Hematopoietic multipotent progenitor cell treated with erythropoietin and hydrocortisone succinate and interleukin-3 and kit ligand, for 4 days (in vitro differentiated cells): ENCODE results near the gene SLCO3A1.

Experiments
- DNase-seq: peaks from one replicate; pipeline ENCODE4 v3.0.0-alpha.2; 2015

The SLCO3A1 gene

DNA sequence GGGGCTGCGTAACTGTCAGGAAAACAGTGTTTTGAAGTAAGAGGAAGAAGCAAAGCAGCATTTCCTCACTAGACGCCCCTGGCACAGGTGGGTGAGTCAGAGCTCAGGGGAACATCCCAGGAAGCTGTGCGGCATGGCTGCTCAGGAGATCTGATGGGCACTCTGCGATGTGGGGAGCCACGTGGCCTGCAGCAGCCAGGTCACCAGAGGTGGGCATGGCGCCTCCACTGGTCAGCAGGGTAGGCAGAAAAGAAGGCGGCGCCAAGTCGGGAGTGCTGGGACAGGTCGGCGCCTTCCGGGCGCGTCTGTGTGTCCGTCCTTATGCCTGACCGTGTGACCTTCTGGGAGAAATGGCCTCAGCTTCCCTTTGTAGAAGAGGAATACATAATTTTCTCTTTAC, 290.3 kb downstream of the SLCO3A1 start:
- DNase-seq = no peak

DNA sequence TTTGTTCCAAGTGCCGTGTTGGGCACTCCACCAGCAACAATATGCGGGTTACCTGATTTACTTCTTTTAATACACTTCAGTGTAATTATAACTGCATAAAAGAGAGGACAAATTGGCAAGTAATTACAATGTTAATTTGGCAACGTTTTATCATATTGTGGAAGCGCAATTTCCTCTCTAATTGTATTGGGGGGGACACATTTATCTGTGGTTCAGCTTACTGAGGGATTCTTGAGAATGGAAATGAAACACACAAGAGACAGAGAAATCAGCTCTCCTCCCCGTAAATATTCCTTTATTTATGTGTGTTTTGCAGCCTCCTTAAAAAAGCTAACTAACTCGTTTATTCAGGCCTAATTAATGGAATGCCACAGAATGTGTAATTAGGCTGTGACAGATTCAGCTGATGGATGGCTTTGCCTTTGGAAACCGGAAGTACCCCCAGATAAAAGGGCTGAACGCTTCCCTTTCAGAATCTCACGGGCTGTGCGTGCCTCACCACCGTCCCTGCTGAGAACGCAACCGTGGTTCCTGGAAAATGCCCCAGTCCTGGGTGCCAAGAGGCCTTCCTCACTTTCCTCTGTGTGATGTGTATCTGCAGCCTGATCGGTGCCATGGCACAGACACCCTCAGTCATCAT, 293.1 kb downstream of the SLCO3A1 start:
- DNase-seq = peak; percentile 10

DNA sequence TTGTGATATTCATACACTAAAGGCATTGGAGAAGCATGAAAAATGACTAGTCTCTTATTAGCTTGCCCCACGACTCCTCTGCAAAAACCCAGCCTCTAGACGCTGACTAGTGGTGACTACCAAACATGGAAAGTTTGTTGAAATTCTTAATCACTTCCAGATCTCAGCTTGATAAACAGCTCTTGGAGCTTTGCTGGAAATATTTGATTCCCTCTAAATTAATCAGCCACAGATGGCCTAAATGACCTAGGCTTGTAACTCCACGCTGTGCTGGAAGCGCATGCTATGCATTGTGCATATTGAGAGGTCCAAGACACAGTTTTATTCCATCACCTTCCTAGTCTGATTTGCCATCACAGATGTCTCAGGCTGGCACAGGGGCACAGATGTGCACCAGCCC, 295.5 kb downstream of the SLCO3A1 start:
- no peak for DNase-seq

DNA sequence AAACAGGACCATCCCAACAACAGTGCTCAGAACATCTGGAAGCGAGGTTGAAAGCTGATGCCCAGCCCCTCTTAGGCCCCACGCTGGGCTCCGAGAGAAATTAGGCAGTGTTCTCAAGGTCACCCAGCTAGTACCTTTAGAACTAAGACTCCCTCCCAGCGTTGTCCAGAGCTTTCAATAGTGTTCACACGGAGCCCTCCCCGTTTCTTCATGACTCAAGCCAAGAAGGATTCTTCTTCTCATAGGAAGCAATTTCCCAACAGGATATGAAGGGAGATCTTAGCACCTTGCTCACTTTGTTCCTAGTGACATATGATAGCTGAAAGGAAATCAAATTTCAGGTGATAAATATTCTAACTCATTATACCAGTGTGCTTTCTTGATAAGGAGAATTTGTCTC, 296.0 kb downstream of the SLCO3A1 start:
- no peak for DNase-seq

DNA sequence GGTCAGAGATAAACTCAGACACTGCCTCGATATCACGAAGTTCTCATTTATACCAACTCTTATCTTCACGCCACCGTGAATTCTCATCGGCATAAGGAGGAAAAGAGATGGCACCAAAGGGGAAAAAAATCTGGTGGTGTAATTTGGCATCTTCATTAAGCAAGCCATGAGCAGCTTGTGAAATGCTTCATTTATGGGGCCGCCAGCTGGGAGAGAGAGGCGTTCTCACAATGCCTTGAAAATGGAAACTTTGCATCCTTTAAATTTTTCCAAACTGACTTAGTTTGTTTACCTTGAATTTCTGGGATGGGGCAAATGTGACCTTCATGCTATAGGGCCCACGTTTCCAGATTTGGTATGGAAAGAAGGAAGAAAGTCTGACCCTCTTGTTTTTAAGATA, 297.7 kb downstream of the SLCO3A1 start:
- no peak for DNase-seq

DNA sequence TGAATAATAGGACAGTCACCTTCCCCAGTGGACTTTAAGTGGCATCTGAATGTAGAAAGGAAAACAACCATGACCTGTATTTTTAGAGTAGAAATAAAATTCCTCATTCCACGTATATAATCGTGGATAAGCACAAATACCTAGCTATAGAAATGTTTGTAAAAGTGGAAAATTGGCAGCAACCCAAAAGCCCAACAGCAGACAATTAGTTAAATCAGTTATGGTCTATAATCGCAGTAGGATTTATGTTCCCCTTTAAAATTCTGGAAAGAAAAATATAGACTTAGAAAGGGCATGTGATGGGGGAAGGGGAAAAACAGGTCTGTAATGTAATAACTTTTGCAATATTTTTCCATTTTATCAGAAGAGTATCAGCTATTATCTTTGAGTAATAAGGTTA, 298.2 kb downstream of the SLCO3A1 start:
- no peak for DNase-seq

DNA sequence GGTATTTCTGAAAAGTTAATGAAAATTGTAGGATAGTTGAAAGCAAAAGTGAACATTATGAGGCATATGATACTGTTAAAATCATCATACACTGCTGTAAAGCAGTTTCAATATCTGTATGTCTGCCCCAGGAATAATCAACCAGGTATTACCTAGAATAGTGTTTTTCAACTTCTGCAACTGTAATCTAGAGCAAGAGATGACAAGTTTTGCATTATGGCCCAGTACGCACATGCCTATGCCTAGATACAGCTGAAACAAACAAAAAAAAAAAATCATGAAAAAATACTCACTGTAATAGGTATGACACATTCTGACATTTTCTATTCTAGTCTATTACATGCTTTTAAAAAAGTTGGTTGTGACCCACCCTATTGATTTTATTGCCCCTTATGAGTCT, 299.5 kb downstream of the SLCO3A1 start:
- no peak for DNase-seq

DNA sequence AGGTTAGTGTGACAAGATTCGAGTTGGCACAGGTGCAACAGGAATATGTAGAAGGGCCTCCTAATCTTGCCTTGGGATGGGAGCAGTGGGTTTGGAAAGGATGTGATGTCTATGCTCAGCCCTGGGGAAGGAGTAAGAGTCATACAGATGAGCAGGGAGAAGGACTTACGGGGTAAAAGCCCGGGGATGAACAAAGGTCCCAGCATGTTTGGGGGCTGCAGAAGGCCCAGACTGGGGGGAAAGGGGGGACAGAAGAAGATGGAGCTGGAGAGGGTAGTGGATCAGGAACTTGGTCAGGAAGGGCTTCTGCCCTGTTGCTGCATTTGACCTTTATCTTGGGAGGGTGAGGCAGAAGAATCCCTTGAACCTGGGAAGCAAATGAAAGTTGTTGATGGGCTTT, 300.1 kb downstream of the SLCO3A1 start:
- DNase-seq = no peak

DNA sequence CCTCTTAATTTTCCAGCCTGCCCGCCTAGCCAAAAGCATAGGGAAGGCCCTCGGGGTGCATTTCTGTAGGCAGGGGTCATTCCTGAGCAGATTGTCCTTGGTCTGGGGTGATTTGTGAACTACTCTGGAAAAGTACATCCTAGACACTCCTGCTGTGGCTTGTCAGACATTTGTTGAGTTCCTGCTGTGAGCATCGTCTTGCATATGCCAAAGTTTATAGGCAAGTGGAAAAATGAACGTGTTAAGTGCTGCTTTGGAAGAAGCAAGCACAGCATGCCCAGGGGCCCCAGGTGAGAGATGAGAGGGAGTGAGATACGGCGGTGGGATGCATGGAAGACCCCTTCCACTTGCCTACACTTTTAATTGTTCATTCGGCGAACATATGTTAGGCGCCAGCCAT, 302.4 kb downstream of the SLCO3A1 start:
- DNase-seq = no peak

DNA sequence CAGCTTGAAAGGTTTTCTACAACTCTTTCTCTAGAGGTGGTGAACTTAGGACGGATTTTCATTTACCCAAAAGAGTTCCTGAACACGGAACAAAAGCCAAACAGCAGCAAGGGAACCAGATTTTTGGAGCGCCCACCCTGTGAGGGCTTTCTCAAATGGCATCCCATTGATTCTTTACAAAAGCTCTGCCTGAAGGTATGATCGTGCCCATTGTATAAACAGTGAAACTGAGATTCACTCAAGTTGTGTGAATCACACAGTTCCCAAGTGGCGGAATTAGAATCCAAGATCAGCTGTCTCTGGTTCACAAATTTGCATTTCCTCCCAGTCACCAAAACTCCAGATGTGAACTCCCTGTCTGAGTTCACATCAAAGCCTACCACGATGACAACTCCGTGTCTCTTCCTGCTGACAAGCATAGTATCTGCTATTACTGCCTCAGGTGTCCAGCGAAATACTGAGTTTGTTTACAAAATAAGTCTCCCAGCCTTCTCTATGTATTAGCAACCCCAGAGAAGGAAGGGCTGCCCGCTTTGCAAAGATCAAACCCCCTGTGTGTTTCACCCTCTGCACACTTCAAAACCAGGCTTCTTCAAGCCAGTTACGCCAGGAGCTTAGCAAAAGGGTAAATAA, 304.3 kb downstream of the SLCO3A1 start:
- DNase-seq = no peak

DNA sequence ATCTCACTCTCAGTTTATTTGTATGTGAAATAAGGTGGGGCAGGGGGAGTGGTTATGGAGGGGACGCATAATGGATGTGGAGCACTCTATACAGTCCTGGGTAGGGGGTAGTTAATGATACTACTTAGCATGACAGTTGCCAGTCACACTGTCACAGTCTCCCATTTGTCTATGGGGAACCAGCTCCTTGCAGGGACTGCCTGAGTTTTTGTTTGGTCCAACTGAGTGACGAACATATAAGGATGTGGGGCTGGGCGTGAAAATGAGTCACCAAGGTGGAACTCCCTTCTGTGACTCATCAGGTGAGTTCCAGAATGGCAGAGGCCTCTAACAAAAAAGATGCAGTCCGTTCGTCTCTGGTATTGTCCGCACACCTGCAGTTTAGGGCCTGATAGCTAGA, 304.9 kb downstream of the SLCO3A1 start:
- DNase-seq = no peak

DNA sequence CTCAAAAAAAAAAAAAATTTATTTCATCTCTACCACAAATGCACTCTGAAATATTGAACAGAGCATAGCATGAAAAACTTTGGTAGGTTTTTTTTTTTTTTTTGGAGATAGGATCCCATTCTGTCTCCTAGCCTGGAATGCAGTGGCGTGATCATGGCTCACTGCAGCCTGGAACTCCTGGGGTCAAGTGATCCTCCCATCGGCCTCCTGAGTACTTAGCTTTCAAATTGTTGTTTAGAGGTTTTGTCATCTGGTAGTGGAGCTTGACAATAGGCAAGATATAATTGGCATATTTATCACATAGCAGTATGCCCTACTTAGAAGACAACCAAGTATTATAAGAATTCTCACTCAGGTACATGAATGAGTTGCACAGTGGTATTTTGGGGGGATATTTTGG, 306.0 kb downstream of the SLCO3A1 start:
- no peak for DNase-seq

DNA sequence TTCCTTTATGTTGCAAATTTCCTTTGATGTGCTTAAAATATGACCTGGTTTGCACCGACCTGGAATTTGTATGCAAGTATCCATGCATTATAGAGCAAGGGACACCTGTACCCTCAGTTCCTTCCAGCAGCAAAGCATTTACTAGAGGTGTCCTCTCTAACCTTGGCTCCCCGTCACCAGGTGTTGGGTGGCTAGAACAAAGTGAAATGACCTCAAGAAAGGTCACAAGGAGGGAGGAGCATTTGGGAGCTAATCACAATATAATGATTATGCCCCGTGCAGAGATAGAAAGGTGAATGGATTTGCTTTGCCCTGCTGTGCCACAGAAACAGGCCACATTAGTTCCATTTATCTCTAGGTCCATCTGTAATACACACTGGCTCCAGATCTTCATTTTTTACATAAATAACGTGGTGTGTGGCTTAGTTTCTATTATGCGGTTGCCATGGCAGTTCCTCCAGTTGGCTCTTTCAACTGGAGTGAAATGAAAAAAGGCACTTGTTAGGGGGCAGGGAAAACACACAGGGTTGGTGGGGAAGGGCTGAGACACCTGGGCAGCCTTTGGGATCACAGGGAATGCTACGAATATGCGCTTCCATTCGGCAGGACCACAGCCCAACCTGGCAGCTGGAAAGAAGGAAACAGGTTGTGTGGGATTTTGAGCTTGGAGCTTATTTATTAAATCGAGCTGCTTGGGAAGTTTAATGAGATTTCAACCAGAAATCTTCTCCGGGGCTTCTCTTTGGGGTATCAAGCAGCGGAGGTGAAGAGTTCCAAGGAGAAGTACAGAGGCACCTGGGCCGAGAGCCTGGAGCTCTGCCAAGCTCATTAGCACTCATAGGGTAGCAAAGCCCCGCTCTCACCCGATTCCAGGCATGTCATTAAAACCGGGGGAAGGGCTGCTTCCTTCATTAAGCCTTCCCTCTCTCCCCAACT, 306.7 kb downstream of the SLCO3A1 start:
- DNase-seq = no peak

DNA sequence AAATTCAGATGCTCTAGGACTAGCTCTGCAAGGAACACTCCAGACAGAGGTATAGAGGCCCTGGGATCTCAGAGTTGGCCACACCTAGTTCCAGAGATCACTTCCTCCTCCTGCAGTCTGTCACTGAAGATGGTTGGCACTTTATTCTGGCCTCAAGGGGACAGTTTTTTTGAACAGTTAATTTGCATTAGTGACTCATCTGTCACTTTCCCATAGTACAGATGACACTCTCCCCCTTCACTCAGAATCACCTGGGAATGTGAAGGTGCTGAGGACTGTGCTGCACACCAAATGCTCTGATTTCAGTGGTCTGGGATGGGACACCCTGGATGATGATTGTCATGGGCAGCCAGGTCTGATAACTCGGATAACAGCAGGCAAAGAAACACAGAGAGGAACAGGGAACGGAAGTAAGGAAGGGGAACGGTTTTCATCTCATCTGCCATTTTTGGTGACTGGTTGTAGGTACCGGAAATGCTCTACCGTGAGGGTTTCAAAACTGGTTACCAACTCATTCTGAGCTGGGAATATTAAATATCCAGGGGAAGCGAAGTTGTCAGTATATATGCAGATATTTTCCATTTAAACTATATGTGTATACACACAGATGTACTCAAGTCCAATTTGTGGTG, 307.6 kb downstream of the SLCO3A1 start:
- DNase-seq = no peak

DNA sequence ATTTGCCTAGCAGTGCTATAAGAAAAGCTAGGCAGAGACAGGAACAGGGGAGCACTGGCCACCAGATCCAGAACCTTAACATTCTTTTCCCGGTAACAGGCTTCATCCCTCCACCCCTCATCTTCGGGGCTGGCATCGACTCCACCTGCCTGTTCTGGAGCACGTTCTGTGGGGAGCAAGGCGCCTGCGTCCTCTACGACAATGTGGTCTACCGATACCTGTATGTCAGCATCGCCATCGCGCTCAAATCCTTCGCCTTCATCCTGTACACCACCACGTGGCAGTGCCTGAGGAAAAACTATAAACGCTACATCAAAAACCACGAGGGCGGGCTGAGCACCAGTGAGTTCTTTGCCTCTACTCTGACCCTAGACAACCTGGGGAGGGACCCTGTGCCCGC, 309.1 kb downstream of the SLCO3A1 start:
- DNase-seq = no peak

DNA sequence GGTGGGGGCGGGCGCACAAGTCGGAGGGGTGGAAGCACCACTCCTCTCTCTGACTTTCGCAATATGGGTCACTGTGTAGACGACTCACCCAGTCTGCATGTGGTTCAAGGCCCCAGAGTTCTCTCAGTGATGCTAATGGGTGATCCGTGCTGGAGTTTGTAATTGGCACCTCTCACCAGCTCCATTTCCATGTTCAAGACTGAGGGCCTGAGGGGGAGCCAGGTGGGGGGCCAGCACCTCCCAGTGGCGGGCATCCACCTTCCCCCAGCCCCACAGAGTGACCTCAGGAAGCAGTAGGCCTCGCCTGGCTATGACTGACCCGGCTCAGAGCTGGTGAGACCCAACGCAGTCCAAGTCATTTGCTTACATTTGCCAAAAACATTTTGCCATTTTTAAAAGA, 310.1 kb downstream of the SLCO3A1 start:
- peak; percentile 10 for DNase-seq

DNA sequence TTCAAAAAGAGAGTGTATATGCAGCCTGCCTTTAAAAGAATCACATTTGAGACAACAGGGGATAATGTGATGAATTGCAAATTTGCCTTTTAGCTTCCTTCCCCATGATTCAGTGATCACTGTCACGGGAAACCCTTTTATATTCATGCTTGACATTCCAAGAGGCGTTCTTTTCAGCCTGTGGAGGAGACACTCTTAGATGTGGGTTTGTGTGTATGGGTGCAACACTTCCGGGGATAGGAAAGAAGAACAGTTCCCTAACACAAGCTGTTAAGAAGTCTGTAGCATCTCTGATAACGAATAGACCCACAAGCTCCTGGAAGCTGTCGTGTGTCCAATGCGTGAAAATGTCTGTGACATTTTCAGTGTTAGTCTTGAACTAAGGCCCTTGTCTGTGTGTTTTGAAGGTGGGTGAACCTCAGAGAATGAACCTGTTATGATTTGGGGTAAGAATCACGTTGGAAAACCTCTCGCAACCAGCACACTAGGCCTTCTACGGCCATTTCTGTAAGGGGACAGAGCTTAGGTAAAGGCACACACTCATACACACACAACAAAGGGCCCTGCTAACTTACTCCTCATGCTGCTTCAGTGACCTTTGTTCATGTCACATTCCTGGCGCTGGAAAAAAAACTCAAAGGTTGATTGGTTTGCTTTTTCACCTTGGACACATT, 311.0 kb downstream of the SLCO3A1 start:
- DNase-seq = no peak

DNA sequence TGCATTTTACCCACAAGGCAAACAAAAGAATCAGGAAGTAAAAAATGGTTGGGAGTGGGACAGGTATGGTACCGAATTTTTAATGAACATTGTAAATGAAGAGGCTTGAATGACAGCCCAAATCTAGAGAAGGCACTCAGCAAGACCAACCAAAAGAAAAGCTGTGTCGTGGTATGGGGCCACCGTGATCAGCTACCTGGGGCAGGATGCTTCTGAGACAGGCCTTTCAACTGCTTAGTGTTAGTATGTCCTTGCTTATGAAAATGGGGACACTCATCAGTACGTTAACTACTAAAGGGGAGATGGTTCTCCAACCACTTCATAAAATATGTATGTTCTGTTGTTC, 311.5 kb downstream of the SLCO3A1 start:
- no peak for DNase-seq

DNA sequence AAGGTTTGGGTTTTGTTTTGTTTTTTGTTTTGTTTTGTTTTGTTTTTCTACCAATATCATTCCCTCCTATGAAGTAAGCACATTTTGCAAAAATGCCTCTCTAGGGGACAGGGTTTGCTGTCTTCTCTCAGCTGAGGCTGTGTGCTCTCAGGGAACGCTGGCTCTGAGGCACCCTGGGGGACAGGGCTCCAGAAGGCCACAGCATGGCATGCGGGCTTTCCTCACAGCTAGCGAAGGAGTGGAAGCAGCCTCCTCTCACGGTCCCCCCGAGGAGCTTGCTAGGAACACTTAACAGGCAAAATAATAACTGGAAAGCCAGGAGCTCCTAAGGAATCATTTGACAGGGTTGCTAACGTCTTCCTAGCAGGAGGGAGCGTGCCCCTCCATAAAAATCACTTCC, 312.5 kb downstream of the SLCO3A1 start:
- DNase-seq = no peak

DNA sequence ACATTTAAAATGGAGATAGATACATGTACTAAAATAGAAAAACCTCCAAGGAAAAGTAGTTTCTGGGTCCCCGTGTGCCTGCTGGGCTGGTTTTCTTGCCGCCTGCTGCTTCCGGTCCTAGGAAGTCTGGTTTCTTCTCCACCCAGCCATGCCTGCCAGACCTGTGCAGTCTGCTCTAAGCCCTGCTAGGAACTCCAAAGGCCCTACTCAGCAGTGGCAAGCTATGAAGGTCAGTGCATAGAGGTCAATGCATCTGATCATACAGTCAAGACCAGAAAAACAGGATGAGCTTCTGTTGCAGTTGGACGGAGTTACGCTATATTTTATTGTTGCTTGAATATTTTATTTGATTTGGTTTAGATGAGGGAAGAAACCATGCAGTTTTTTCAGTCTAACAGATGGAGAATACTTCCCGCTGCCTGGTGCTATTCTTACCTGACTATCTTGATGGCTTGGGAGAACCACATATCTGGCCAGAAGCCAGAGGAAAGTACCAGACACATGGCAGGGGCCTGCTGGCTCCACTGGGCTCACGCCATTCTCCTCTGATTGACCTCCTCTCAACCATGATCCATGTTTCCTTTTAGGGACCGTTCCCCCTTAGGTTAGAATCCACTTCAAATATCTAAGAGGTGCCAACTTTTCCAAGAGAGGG, 313.4 kb downstream of the SLCO3A1 start:
- no peak for DNase-seq

DNA sequence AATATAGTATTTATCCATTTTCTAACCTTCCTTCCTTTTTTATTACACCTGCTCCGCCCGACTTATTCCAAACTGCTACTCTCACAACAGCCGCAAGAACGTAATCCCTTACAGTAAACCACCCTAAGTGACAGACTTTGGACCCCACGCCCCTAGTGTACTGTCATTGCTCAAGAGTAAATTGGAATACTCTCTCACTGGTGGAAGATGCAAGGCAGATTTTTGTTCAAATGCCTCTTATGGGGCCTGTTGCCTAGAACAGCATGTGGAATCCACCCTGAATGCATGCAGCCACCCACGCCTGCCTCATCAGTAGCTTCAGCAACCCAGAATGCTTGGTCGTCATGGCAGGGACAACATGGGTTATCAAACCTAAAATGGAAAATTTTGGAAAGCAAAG, 313.9 kb downstream of the SLCO3A1 start:
- no peak for DNase-seq

DNA sequence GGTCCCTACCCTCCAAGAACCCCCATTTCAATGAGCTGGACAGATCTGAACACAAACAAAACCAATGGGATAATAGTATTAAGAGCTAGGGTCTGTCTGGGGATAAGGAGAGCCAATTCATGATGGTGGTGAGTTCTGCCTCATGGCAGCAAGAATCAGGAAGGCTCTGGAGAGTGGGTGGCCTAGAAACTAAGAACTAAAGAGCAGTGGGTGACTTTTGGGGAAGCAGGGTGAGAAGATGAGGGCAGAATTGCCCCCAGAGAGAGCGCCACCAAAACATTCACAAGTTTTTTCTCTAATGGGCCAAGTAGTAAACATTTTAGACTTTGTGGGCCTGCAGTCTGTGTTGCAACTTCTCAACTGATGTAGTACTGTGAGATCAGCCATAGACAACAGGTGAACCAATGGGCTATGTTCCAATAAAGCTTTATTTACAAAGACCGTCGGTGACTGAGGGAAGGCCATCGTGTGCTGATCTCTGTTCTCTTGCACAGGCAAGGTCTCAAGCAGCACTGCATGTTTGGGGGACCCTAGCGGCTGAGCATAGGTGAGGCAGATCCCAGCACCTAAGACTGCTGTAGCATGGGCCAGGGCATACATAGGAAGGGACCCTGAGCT, 314.7 kb downstream of the SLCO3A1 start:
- DNase-seq = no peak
